ENCODE data around the gene MTG1. TPM values are rescaled to one million over a fixed set of nuclear protein-coding genes. Genes with fewer than 3 reads are reported as not detected.

Gene MTG1
- total RNA-seq, 1 donor from 2014 or later = 90.5 TPM

DNA sequence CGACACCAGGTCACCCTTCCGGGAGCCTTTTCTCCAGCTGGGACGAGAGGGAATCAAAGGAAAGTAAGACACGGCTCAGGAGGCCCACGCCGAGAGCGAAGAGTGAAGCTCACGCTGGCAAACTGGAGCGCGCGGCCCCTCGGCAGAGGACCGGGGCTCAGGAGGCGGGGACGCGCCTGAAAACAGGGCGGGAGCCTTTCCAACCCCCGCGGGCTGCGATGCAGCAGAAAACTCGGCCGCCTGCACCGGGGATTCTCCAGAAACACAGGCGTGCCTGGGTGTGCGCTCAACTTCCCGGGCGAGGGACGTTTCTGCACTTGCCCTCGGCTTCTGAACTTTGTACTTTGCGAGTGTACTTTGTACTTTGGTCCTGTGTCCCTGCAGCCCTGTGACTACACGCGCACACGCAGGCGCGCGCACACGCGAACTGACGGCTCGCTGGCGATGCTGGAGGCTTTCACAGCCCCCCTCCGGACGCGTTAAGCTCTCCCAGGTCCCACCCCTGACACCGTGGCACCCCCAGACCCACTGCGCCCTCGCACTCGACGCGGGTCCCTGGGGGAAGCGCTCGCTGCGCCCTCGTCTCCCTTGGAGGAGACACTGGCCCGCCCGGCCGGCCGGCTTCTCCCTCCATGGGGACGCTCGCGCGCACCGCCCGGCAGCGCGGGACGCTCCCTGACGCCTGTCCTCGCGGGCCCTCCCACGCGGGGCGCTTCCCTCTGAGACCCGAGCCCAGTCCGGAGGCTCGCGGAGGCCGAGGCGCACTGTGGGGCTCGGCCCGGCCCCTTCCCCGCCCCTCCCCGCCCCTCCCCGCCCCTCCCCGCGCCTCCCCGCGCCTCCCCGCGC lies 15.5 kb upstream of the MTG1 start:
- Mint-ChIP-seq H3K36me3 (peaks cover 6% of the 10 kb centered on the region), H3K4me1 (peaks cover 2% of the 10 kb centered on the region), H3K9me3 (no peaks in the 10 kb centered on the region), H3K27me3 (ENCODE audit: low read depth) (peaks cover 13% of the 10 kb centered on the region), H3K27ac (peak overlapping the region; percentile 25), H3K4me3 (peak overlapping the region; percentile 74)
- TF ChIP-seq, protein P1, sequence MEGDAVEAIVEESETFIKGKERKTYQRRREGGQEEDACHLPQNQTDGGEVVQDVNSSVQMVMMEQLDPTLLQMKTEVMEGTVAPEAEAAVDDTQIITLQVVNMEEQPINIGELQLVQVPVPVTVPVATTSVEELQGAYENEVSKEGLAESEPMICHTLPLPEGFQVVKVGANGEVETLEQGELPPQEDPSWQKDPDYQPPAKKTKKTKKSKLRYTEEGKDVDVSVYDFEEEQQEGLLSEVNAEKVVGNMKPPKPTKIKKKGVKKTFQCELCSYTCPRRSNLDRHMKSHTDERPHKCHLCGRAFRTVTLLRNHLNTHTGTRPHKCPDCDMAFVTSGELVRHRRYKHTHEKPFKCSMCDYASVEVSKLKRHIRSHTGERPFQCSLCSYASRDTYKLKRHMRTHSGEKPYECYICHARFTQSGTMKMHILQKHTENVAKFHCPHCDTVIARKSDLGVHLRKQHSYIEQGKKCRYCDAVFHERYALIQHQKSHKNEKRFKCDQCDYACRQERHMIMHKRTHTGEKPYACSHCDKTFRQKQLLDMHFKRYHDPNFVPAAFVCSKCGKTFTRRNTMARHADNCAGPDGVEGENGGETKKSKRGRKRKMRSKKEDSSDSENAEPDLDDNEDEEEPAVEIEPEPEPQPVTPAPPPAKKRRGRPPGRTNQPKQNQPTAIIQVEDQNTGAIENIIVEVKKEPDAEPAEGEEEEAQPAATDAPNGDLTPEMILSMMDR (IDR thresholded peaks at IDR 0.05; ENCODE audit: unreplicated experiment) = no peak
- peak; percentile 58 to 76 for DNase-seq (ENCODE audit: low spot score in 2 of 2, unreplicated experiment in 2 of 2)

DNA sequence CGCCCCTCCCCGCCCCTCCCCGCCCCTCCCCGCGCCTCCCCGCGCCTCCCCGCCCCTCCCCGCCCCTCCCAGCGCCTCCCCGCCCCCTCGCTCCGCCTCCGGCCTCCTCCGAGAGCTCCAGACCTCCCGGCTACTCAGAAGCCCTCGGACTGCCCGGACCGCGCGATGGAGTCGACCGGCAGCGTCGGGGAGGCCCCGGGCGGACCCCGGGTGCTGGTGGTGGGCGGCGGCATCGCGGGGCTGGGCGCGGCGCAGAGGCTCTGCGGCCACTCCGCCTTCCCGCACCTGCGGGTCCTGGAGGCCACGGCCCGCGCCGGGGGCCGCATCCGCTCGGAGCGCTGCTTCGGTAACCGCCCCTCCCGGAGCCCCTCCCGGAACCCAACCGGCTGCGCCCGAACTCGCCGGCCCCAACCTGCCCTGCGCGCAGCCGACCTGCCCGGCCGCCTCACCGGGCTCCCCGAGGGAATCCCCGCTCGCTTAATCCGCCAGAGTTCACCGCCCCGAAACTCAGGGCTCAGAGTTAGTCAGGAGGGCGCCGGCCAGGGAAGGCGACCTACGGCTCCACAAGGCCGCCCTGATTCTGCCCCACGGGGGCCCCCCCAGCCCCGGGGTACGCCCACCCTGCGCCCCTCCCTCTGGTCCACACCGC lies 14.7 kb upstream of the MTG1 start, which contains the start of gene PAOX:
Gene PAOX, plus strand, starts transcription at position 111 of the 649 bp plus-strand sequence. Its CDS starts 55 bp downstream, at position 166.
- no peaks in the 10 kb centered on the region for H3K9me3 Mint-ChIP-seq
- no peaks in the 10 kb centered on the region for H3K4me1 Mint-ChIP-seq
- TF ChIP-seq, protein P1 (IDR thresholded peaks at IDR 0.05; ENCODE audit: unreplicated experiment) = no peak
- peak within 1 kb of the TSS; percentile 25 for H3K27ac Mint-ChIP-seq
- H3K36me3 Mint-ChIP-seq = peaks cover 8% of the 10 kb centered on the region
- peaks cover 11% of the 10 kb centered on the region for H3K27me3 Mint-ChIP-seq (ENCODE audit: low read depth)
- H3K4me3 Mint-ChIP-seq = peak within 1 kb of the TSS; percentile 74
- peak in 1 of 2 experiments; percentile 59 for DNase-seq (ENCODE audit: low spot score in 2 of 2, unreplicated experiment in 2 of 2)

DNA sequence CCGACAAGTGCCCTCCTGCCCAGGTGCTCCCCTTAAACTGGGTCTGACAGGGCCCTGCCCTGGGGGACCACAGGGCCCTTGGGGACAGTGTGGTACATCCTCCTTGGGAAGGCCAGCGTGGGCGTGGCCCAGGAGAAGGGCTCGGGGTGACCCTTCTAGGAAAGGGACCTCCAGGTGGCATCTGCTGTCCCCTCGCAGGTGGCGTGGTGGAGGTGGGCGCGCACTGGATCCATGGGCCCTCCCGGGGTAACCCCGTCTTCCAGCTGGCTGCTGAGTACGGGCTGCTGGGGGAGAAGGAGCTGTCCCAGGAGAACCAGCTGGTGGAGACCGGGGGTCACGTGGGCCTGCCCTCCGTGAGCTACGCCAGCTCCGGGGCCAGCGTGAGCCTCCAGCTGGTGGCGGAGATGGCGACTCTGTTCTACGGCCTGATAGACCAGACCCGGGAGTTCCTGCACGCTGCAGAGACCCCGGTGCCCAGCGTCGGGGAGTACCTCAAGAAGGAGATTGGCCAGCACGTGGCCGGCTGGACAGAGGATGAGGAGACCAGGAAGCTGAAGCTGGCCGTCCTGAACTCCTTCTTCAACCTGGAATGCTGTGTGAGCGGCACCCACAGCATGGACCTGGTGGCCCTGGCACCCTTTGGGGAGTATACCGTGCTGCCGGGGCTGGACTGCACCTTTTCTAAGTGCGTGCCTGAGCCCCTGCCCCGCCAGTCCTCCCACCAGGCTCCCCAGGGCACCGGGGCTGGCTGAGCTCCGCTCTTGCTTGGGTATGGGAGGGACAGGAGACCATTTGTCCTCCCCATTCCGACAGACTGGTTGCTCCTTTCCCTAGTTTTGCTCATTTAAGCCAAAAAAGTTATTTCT lies 13.9 kb upstream of the MTG1 start:
- Mint-ChIP-seq H3K9me3 (no peaks in the 10 kb centered on the region), H3K4me3 (peak overlapping the region; percentile 58), H3K4me1 (no peaks in the 10 kb centered on the region), H3K27ac (no peak overlapping the region), H3K36me3 (peaks cover 12% of the 10 kb centered on the region), H3K27me3 (ENCODE audit: low read depth) (peaks cover 11% of the 10 kb centered on the region)
- TF ChIP-seq, protein P1 (IDR thresholded peaks at IDR 0.05; ENCODE audit: unreplicated experiment) = no peak
- no peak for DNase-seq (ENCODE audit: low spot score in 2 of 2, unreplicated experiment in 2 of 2)

DNA sequence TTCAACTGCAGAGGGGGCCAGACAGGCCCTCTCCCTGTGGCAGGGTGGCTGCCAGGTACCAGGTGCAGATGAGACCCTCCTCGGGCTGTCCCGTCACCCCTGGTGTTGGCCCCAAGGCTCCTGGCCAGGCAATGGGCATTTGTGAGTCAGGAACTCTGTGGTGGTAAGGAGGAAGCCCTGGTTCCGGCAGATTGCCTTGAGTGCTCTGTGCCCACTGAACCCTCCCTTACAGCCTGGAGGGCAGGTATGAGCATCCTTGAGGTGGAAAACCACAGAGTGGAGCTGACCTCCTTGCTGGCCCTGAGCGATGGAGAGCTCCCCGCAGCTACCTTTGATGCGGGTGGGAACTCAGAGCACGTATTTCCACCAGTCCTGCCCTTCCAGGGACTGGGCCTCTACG lies 12.9 kb upstream of the MTG1 start:
- TF ChIP-seq, protein P1 (IDR thresholded peaks at IDR 0.05; ENCODE audit: unreplicated experiment) = no peak
- no peak for DNase-seq (ENCODE audit: low spot score in 2 of 2, unreplicated experiment in 2 of 2)
- H3K36me3 Mint-ChIP-seq = peaks cover 12% of the 10 kb centered on the region
- no peak overlapping the region for H3K27ac Mint-ChIP-seq
- H3K4me3 Mint-ChIP-seq = peak overlapping the region; percentile 5
- H3K27me3 Mint-ChIP-seq (ENCODE audit: low read depth) = peaks cover 7% of the 10 kb centered on the region
- H3K9me3 Mint-ChIP-seq = no peaks in the 10 kb centered on the region
- no peaks in the 10 kb centered on the region for H3K4me1 Mint-ChIP-seq

DNA sequence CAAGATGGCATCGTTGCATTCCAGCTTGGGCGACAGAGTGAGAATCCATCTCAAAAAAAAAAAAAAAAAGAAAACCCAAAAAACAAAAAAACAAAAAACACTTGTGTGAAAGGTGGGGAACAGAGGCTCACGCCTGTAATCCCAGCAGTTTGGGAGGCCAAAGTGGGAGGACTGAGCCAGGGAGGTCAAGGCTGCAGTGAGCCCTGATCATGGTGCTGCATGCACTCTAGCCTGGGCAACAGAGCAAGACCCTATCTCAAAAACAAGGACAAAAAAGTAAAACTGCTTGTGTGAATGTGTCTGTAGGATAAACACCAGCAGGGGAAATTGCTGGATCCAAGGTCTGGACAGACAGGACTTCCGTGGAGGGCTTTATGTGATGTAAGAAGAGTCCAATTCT lies 10.4 kb upstream of the MTG1 start:
- Mint-ChIP-seq H3K9me3 (no peaks in the 10 kb centered on the region), H3K36me3 (peaks cover 18% of the 10 kb centered on the region), H3K4me3 (no peak overlapping the region), H3K27me3 (ENCODE audit: low read depth) (no peaks in the 10 kb centered on the region), H3K27ac (no peak overlapping the region), H3K4me1 (no peaks in the 10 kb centered on the region)
- DNase-seq (ENCODE audit: low spot score in 2 of 2, unreplicated experiment in 2 of 2) = no peak
- TF ChIP-seq, protein P1 (IDR thresholded peaks at IDR 0.05; ENCODE audit: unreplicated experiment) = no peak
